Measurements from ENCODE around the gene ERG. TPM values are rescaled to one million over a fixed set of nuclear protein-coding genes. Genes with fewer than 3 reads are reported as not detected.

The ERG gene
- total RNA-seq, 1 experiment from 2014 or later, result not detected

GRCh38 chr21:38389896-38390295 is 108.4 kb downstream of the ERG start:
- DNase-seq (ENCODE audit: low read depth), result no peak

DNA sequence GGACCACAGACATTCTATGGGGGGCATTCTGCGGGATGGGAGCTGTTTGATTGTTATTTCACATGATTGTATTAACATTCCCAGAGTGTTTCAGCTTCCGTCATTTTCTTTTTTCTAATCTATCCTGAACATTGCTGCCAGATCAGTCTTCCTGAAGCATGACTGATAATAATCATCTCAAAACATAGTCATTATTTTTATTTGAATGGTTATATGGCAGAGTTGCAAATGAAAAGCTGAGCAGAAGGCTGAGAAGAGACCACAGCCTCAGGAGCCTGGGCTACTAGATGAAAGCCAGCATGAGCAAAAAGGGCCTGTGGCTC is 109.0 kb downstream of the ERG start:
- no peak for DNase-seq (ENCODE audit: low read depth)

GRCh38 chr21:38388647-38389353 is 109.5 kb downstream of the ERG start:
- DNase-seq (ENCODE audit: low read depth), result no peak

GRCh38 chr21:38388203-38388602 is 110.1 kb downstream of the ERG start:
- DNase-seq (ENCODE audit: low read depth), result no peak

GRCh38 chr21:38386967-38387366 is 111.3 kb downstream of the ERG start:
- peak; percentile 42 for DNase-seq (ENCODE audit: low read depth)

GRCh38 chr21:38385427-38386175 is 112.7 kb downstream of the ERG start:
- DNase-seq (ENCODE audit: low read depth), result no peak

DNA sequence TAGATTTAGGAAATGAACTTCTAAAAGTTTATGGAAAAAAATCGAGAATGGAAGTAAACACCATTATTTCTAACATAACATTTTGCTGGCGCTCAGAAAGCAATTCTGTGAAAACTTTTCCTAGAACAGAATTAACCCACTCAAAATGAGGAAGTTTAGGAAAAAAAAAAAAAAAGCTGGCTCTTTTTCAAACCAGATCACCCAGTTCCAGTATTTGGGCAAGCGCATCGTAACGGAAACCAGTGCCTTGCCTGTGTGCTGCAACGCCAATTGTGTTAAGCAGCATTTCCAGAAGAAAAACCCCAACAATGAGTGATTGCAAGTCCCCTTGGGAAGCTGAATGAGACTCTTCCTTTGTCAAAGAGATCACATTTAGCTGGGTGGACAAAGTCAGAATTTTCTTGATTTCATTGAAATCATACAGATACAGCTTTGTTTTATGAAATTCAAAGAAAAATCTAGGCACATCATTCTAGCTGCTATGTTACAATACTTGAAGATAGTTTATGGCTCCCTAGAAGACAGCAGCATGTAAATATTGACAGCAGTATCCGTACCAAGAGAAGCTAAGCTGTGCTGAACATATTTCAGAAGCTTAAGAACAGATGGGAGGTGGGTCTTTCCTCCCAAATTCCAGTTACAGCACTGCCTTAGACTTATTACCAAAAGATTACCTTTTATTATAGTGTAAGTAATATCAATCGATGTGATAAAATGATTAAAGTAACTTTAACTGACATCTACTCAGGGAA is 113.4 kb downstream of the ERG start:
- DNase-seq (ENCODE audit: low read depth), result no peak

- DNase-seq (ENCODE audit: low read depth), result no peak
Observed at GRCh38 chr21:38384238-38384560, 114.1 kb downstream of the ERG start.

GRCh38 chr21:38383411-38384237 is 114.7 kb downstream of the ERG start:
- no peak for DNase-seq (ENCODE audit: low read depth)

- DNase-seq (ENCODE audit: low read depth), result peak; percentile 12
Observed at GRCh38 chr21:38380481-38381137, 117.7 kb downstream of the ERG start.

DNA sequence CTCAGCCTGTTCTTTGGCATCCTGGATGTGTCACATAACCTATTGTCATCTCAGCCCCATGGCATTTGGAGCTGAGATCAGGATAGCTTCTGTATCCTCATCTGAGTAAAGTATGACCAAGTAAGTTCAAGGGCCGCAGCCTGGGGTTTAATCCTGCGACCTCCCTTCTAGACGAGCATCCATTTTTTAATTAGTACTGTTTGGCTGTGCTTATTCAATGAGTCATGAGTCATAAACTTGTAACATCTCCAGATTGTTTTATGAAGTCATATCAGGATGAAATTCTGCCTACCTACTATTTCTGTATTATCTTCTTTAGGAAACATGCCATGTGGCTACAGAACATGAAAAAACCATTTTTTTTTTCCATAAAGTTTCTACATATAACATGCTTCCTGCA is 119.1 kb downstream of the ERG start:
- DNase-seq (ENCODE audit: low read depth), result no peak

GRCh38 chr21:38377165-38378088 is 120.8 kb downstream of the ERG start:
- peak; percentile 29 for DNase-seq (ENCODE audit: low read depth)

DNA sequence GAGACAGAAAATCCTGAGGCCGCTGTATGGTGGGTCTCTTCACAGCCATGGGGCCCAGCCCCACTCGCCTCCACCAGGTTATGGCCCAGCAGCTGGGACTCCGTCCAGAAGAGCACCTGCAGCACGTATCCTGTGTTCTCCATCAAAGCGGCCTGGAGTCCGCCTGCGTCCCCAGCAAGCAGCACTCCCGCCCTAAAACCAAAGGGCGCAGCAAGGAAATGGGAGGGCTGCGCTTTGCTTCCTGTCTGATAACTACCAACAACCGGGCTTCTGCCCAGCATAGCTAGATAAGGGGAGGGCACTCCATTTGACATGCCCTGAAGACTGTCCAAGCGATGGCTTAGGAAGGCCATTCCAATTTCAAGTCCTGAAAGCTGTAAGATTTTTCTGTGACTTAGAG is 121.6 kb downstream of the ERG start:
- DNase-seq (ENCODE audit: low read depth), result no peak

GRCh38 chr21:38376235-38376634 is 122.0 kb downstream of the ERG start:
- no peak for DNase-seq (ENCODE audit: low read depth)

DNA sequence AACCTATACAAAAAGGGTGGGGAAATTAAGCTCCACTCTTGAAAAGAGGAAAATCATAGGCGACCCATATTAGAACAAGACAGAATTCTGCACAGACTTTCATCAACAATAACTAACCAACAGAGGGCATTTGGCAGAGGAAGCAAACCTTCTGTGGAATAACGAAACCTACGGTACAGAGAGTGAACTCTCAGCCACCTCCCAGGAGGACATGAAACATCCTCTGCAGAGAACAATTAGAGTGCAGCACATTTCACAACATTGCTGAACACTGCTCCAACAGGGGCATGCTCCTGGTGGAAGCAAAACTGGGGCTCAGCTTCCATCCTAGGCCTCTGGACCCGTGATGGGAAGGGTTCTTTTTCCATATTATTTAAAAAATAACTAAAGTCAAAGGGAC is 130.6 kb downstream of the ERG start:
- DNase-seq (ENCODE audit: low read depth), result peak; percentile 10

DNA sequence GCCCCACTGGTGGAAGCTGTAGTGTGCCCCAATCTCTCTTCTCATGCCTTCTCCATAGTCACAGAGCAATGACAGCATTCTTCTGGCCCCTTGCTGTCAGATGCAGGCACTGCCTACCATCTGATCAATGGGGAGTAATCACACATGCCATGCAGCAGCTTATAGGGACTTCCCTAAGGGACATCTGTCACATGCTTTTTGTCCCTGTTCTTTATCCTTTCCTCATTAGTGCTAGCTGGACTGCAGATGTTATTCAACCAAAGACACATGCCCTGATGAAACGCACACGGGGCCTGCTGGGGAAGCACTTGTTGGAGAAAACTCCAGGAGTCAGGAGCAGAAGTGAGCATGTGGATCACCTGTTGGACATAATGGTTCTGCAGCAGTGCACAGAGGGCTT is 132.8 kb downstream of the ERG start:
- DNase-seq (ENCODE audit: low read depth), result no peak

GRCh38 chr21:38363693-38364092 is 134.6 kb downstream of the ERG start:
- no peak for DNase-seq (ENCODE audit: low read depth)

- DNase-seq (ENCODE audit: low read depth), result no peak
Observed at GRCh38 chr21:38361324-38361723, 137.0 kb downstream of the ERG start.

GRCh38 chr21:38359835-38360234 is 138.4 kb downstream of the ERG start:
- DNase-seq (ENCODE audit: low read depth), result no peak

GRCh38 chr21:38359090-38359489 is 139.2 kb downstream of the ERG start:
- DNase-seq (ENCODE audit: low read depth), result no peak
